GM12873 (cell line): ENCODE results near the gene FHIT.

Source experiments
- CTCF ChIP-seq: IDR thresholded peaks from 2 replicates; pipeline ENCODE4 v1.5.1; 2012; ENCODE audit warnings: low read depth, mild to moderate bottlenecking, moderate library complexity, low read length, control low read depth; ENCODE audit not compliant: insufficient read depth; ENCODE audit errors: missing control alignments

The FHIT gene

GRCh38 chr3:60294181-60294580, 957.1 kb downstream of the FHIT start:
- TF ChIP-seq CTCF: no peak

GRCh38 chr3:60291115-60291514, 960.1 kb downstream of the FHIT start:
- TF ChIP-seq CTCF: no peak

- no peak for TF ChIP-seq CTCF
Measured at GRCh38 chr3:60290122-60290492, 961.1 kb downstream of the FHIT start.

GRCh38 chr3:60289341-60290121, 961.7 kb downstream of the FHIT start:
- TF ChIP-seq CTCF: no peak

- TF ChIP-seq CTCF: no peak
Measured at GRCh38 chr3:60282866-60283265, 968.4 kb downstream of the FHIT start.

GRCh38 chr3:60281970-60282369, 969.3 kb downstream of the FHIT start:
- TF ChIP-seq CTCF: no peak

- TF ChIP-seq CTCF: no peak
Measured at GRCh38 chr3:60277361-60277800, 973.9 kb downstream of the FHIT start.

GRCh38 chr3:60276615-60277014, 974.6 kb downstream of the FHIT start:
- TF ChIP-seq CTCF: no peak
